ENCODE results near the gene CHD5.
A peak's percentile ranks its signal among the peaks of the same experiment; 100 is the strongest.

Gene CHD5

DNA sequence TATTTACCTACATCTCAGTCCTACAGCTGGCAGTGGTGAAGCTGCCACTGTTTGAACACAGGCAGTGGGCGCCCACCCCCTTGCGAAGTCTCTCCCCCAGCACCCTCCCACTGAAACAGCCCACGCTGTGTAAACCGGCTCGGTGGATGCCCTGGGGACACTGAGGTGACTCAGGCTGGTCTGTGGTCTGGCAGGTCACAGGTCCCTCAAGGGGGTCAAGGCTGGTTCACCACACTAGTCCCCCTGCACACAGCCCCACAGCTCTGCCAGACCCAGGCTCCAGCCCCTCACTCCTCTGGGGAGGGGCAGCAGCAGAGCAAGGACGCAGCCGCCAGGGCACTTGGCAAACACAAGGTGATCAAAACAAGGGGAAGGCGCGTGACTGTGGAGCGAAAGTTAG is 7.6 kb downstream of the CHD5 start:
- no peak for TF ChIP-seq CTCF (IDR thresholded peaks at IDR 0.05; ENCODE audit: insufficient read depth, low read length, poor library complexity, severe bottlenecking)

GRCh38 chr1:6171548-6172124 is 8.5 kb downstream of the CHD5 start:
- no peaks in the 10 kb centered on the region for H3K36me3 ChIP-seq (ENCODE audit: control insufficient read depth, insufficient read depth, low read length)
- H3K4me3 ChIP-seq (replicated peaks; ENCODE audit: low read depth, low read length), result no peak overlapping the region
- no peaks in the 10 kb centered on the region; the same call in 1 of the 2 replicates for H3K27me3 ChIP-seq (replicated peaks; ENCODE audit: control insufficient read depth, insufficient read depth, low read length)
- TF ChIP-seq CTCF (IDR thresholded peaks at IDR 0.05; ENCODE audit: insufficient read depth, low read length, poor library complexity, severe bottlenecking), result peak; percentile 21
- no peak for DNase-seq (ENCODE audit: extremely low read depth, insufficient read length)

More for the DNA sequence above, 7.6 kb downstream of the CHD5 start:
- no peak overlapping the region for H3K4me3 ChIP-seq (replicated peaks; ENCODE audit: low read depth, low read length)
- no peaks in the 10 kb centered on the region for H3K36me3 ChIP-seq (ENCODE audit: control insufficient read depth, insufficient read depth, low read length)
- DNase-seq (ENCODE audit: extremely low read depth, insufficient read length), result no peak
- peaks cover 4% of the 10 kb centered on the region for H3K27me3 ChIP-seq (replicated peaks; ENCODE audit: control insufficient read depth, insufficient read depth, low read length)

DNA sequence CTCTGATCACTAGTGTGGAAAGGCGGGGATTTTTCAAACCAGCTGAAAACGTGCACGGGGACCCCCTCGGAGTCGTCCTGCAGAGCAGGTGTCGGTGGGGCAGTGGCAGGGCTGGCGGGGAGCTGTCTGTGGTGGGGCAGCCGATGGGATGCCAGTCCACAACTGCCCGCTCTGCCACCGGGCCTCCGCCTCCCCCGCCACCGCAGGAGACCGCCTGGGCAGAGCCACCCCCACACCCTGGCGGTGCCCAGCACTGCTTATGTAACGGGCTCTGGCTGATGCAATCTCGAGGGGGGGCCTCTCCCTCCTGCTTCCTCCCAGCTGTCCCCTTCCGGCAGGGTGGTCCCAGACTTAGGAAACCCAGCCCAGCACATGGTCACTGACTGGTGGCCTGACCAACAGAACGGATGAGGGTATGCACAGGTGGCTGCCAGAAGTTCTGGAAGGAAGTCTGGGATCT is 9.3 kb downstream of the CHD5 start:
- Histone ChIP-seq H3K4me3 (replicated peaks; ENCODE audit: low read depth, low read length) (no peak overlapping the region), H3K27me3 (replicated peaks; ENCODE audit: control insufficient read depth, insufficient read depth, low read length) (no peaks in the 10 kb centered on the region; the same call in 1 of the 2 replicates), H3K36me3 (ENCODE audit: control insufficient read depth, insufficient read depth, low read length) (no peaks in the 10 kb centered on the region)
- TF ChIP-seq CTCF (IDR thresholded peaks at IDR 0.05; ENCODE audit: insufficient read depth, low read length, poor library complexity, severe bottlenecking), result no peak
- DNase-seq (ENCODE audit: extremely low read depth, insufficient read length), result no peak

- no peak for DNase-seq (ENCODE audit: extremely low read depth, insufficient read length)
- no peak for TF ChIP-seq CTCF (IDR thresholded peaks at IDR 0.05; ENCODE audit: insufficient read depth, low read length, poor library complexity, severe bottlenecking)
- H3K27me3 ChIP-seq (replicated peaks; ENCODE audit: control insufficient read depth, insufficient read depth, low read length), result no peaks in the 10 kb centered on the region; the same call in 1 of the 2 replicates
These were observed 9.9 kb downstream of the CHD5 start for GRCh38 chr1:6170116-6170741.

DNA sequence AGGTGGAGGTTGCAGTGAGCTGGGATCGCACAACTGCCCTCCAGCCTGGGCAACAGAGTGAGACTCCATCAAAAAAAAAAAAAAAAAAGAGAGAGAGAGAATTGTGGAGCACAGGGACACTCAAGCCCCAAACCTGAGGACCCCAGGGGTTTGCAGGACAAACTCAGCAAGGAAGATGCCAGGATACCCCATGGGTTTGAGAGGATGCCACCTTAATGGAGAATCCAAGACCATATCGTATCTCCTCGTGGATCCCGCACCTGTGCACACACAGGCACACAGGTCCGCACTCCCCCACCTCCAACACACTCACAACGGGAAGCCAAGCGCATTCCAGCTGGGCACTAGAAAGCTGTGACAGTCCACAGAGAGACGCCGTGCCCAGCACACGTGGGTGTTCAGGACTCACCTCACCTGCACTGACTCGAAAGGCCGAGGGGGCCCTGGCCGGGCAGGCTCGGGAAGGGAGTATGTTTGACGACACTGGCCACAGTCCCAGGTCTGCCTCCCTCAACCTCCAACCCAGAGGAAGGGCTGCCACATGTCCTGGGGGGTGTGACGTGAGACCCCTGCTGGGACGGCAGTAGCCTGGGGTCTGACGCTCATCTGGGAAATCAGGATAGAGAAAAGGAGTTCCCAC is 11.1 kb downstream of the CHD5 start:
- TF ChIP-seq CTCF (IDR thresholded peaks at IDR 0.05; ENCODE audit: insufficient read depth, low read length, poor library complexity, severe bottlenecking), result no peak
- Histone ChIP-seq H3K4me3 (replicated peaks; ENCODE audit: low read depth, low read length) (no peak overlapping the region), H3K36me3 (ENCODE audit: control insufficient read depth, insufficient read depth, low read length) (no peaks in the 10 kb centered on the region), H3K27me3 (replicated peaks; ENCODE audit: control insufficient read depth, insufficient read depth, low read length) (no peaks in the 10 kb centered on the region; the same call in 1 of the 2 replicates)
- DNase-seq (ENCODE audit: extremely low read depth, insufficient read length), result no peak

More at GRCh38 chr1:6170116-6170741, 9.9 kb downstream of the CHD5 start:
- Histone ChIP-seq H3K4me3 (replicated peaks; ENCODE audit: low read depth, low read length) (no peak overlapping the region), H3K36me3 (ENCODE audit: control insufficient read depth, insufficient read depth, low read length) (no peaks in the 10 kb centered on the region)
